GM21360 (cell line): ENCODE data around the gene PQBP1.

Experiments used
- ATAC-seq: cut with Tn5 transposase; IDR thresholded peaks from one replicate; pipeline ENCODE4 v1.9.1; 2021; ENCODE audit warnings: mild to moderate bottlenecking, moderate library complexity; ENCODE audit not compliant: unreplicated experiment

Gene PQBP1

DNA sequence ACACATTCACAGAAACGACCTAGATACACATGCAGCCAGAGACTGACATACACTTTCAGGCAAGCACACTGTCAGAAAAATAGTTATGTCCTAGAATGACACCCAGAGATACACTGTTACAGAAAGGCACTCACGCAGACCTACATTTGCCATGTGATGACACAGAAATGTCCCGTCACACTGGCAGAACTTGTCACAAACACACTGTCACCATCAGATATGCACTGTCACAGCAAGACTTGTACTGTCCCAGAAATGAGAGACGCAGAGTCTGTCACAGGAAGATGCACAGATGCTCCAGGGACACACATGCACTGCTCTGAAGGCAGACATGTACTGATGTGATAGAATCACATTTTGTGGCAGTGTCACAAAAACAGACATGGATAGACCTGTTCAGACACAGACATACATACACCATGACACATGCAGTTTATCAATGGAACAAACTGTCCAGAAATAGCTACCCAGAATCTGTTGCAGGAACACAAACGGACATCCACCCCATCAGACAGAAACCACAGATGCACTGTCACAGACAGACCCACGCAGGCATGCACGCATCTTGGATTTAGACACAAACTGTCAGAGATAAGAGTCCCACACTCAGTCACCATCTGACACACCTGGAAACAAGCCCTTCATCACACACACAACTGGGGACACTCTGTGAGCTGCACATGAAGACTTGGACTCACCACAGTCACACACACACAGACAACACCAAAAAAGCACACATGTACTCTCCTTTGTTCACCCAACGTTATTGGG, 22.4 kb downstream of the PQBP1 start:
- no peak for ATAC-seq

DNA sequence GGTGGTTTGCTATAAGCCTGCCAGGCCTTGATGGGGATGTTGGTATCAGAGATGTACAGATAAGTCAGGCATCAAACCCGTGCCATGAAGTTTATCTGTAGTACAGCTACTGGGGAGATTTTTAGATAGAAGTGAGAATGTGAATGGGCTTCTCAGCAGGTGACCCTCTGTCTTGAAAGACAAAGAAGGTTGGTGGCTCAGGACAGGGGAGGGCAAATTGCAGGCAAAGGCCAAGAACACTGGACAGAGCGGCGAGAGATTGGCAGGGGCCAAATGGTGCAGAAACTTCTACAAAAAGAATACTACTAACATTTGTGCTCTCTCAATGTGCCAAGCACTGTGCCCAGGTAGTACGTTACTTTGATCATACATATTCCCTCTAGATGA, 23.0 kb downstream of the PQBP1 start:
- ATAC-seq: no peak

DNA sequence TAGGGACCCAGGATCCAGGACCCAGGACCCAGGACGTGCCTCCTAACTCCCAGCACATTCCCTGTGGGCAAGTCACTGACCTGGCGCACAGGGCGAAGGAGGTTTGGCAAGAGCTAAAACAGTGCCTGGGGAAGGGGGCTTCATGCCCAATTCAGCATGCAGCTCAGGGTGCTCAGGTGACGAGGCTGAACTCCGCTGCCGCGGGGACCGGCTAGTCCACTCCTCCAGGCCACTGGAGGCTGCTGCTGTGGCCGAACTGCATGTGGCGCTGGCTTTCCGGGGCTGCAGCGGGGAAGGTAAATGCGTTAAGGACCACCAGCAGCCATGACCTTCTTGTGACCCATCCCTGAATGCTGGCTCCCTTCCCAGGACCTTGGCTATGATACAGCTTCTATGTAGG, 26.0 kb downstream of the PQBP1 start:
- no peak for ATAC-seq

DNA sequence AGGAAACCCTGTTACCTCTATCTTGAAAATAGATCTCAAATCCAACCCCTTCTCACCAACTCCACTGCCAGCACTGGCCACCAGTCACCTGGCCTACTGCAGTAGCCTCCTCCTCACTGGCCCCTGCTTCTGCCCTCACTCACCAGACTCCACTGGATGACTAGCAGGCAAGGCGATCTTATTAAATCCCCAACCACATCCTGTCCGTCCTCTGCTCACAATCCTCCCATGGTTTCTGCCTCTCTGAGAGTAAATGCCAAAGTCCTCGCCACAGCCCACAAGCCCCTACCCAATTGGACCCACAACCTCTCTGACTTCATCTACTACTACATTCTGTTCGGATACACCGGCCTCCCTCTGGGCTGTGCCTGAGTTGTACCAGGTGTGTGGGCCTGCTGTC, 26.5 kb downstream of the PQBP1 start:
- ATAC-seq: no peak

DNA sequence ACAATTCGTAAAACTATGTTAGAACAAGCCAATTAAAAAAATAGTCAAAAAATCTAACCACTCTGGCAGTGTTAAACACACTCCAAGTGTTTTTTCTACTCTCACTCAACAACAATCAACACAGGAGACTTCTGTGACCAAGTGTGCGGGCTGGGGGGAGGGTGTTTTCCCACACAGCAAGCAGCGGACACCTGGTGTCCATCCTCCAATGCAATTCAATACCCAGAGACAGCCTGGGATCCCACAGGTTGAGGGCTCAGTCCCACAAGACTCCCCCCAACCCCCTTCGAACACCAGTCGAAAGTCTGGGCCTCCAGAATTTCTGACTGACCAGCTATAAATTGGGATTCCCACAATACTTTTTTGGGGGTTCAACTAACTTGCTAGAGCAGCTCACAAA, 29.4 kb downstream of the PQBP1 start:
- ATAC-seq: no peak

DNA sequence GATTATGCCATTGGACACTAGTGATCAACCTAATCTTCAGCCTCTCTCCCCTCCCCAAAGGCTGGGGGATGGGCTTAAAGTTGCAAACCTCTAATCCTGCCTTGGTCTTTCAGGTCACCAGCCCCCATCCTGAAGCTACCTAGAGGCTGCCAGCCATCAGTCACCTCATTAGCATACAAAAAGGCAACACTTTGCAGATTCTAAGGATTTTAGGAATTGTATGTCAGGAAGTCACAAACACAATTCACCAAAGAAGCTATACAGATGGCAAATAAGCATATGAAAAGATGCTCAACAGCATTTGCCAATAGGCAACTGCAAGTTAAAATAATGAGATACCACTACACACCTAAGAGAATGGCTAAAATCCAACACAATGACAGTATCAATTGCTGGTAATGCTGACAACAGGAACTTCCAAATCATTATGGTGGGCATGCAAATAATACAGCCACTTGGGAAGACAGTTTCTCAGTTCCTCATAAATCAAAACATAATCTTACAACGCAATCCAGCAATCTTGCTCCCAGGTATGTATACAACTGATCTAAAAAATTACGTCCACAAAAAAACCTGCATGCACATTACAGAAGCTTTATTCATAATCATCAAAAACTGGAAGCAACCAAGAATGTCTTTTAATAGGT, 30.1 kb downstream of the PQBP1 start:
- ATAC-seq: no peak

DNA sequence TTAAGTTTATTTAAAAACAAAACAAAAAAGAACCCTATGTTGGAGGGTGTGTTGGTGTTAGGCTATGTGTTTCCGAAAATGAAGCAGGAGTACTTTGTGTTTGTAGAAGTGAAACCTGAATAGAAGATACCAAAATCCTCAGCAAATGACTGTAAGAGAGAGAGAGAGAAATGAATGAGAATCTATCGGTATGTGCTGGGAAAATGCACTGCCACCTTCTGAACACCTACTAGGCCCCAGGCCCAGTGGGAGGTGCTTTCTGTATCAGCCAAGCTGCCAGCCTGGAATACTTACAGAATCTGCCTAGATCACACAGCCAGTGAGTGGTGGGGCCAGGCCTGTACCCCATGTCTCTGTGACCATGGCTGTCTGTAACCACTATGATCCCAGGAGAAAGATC, 36.0 kb downstream of the PQBP1 start:
- ATAC-seq: no peak

DNA sequence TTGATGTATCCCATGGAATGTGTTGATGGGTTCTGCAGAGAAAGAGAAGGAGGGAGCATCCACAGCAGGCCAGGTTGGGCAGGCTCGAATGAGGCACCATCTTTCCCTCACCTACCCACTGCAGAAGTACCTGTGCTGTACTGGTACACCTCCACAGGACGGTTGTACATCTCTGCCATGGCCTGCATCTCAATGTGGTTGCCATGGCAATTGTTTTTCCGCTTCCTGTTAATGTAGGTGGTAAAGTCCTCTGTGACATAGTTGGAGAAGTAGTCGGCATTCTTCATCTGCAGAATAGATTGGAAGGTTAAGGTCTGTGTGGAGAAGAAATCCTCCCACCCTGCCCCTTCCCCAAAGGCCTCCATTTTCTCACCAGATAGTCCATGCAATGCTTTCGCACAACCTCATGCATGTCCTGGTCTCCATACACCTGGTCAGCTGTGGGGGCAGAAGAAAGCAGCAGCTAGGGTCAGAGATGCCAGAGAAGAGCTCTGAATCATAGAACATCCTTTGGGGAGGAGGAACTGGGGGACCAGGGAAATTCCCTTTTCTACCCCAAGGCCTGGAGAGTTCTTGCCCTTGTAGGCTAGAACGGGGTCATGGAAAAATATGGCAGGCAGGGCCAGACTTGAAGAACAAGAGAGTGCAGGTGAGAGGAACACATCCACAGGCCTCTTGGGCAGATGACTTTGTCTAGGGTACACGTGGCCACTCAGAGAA, 37.0 kb downstream of the PQBP1 start:
- ATAC-seq: no peak

DNA sequence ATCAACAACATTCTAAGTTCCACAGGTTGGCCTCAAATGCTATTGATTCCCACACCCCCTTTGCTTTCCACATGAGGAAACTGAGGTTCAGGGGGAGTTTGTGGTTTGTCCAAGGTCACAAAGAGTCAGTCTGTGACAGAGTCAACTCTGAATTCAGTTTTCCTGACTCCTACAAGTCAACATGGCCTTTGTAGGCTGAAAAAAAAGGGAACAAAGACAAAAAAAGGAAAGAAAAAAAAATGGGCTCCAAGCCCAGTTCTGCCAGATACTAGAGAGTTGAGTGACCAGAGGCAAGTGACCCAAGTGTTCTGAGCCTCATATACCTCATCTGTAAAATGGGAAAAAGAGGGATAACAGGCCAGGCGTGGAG, 37.6 kb downstream of the PQBP1 start:
- no peak for ATAC-seq

DNA sequence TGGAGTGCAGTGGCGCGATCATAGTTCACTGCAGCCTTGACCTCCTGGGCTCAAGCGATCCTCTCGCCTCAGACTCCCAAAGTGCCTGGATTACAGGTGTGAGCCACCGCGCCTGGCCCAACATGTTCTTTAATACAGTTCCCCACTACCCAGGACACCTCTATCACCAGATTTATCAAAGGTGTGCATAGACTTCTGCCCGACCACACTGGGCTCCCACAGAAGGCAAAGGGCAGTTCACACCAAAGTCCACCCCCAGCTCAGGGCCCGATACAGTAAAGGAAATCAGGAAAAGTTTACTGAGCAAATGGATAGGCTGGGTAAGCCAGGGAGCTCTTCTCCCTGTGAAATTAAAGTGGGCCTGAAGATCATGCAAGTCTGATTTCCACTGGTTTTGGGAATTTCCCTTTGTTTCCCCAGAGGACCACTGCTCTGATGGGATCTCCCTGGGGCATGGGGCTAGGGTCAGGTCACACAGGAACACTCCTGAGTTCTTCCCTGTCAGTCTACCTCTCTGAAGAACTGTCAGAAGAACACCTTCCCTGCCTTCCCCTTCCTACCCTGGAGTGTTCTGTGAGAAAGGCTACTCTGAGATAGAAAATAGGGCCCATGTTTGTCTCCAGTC, 38.8 kb downstream of the PQBP1 start:
- ATAC-seq: no peak

DNA sequence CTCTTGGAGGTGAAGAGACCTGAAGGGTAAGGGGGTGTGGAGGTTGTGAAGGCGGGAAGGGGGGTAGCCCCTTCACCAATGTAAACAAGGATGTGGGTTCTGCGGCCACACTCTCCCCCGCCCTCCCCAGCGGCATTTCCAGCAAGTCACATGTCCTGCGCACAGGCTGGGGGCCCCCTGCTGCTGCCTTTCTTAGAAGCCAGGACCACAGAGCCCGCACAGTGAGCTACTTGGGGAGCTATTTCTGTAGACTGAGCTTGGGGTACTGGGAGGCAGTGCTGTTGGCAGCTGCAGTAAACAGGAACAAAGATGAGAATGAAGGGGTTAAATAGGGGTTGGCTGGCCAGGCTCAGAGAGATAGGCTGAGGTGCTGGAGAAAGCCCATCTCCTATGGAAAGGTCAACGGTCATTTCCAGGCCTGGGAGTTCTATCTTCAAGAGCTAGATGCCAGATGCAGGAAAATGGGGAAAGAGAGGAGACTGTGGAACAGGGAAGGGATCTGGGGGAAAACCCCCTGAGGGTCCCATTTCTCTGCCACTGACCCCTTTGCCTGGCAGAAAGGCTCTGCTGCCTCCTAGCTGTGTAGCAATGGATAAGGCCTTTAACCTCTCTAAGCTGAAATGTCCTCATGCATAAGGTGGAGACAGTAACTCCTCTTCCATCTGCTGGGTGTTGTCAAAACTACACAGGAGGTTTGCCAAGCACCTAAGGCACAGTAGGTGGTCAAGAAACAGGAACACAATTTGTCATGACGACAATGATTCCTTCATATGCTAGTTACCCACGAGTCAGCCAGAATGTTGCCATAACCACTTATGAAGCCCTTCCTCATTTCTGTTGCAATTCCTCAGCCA, 39.6 kb downstream of the PQBP1 start:
- peak; percentile 66 for ATAC-seq

DNA sequence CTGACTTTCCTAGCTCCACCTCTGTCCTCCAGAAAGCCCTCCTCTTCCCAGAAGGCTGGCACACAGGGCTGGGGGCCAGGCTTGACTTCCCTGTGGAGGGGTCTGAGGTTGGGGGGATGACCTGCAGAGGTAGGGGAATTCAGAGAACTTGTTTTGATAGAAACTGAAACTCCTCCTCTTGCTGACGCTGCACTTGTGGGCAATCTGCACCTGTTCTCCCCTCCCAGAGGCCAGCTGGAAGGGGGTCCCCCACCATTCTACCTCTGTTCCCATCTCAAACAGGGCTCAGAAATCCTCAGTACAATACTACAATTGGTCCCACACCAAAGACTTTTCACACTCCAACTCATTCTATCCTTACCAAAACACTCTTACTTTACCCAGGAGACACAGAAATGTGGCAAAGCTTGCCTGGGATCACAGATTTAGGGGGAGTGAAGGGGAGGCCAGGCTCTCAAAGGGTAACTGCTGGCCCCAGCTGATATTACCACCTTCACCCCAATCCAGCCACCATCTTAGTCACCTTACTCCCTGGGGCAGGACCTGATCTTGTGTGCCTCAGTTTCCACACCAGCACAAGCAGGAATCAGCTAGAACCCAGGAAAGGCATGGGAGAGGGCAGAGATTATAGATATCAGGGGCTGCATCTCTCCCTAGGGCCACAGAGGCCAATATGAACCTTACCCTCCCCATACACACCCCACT, 41.1 kb downstream of the PQBP1 start:
- peak; percentile 46 for ATAC-seq

DNA sequence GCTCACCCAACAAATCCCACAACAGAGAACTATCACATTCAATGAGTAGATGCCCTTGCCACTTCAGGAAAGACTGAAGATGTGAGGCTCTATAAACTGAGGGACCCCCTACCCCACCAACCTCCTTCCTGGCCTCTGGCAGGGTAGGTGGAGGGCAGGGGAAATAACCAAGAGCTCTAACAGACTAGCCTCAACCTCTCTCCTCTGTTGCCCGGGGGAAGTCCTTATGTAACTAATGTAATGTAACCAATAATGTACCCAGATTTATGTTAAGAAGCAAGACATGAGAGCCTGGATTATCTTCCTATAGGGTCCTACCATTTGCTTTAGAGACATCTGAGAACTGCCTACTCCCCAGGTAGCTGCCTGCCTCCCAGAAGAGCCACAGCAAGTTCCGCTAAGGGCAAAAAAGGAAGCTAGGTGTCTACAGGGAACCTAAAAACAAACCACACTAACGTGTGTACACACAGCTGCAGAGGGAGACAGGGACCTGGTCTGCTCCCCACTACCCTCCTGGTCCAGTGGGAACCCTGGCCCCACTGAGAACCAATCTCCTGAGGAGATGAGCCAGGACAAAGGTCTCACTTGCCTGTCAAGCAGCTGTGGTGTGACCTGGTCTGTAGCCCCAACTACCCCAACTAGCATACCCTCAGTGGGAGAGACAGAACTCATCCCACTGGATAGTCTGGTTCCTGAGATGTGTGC, 41.9 kb downstream of the PQBP1 start:
- no peak for ATAC-seq

DNA sequence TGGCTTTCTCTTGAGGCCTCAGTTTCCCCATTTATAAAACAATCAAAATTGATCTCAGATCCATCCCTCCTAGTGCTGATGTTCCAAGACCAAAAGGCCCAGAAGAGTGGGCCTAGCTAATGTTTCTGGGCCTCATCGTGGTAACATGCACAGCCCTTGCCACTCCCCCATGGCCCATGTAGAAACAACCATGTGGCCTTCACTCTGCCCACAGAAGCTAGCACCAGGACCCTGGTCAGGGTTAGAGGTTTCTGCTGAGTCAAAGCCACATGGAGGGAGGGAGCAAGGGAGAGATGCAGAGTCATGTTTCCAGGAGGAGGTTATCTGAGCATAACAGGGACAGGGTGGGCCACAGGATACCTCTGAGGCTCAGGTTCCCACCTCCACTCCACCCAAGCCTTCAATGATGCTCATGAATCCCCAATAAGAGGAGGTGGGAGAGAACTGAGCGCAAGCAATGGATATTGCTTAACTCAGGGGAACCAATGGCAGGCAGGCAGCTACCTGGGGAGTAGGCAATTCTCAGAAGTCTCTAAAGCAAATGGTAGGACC, 42.8 kb downstream of the PQBP1 start:
- ATAC-seq: no peak

DNA sequence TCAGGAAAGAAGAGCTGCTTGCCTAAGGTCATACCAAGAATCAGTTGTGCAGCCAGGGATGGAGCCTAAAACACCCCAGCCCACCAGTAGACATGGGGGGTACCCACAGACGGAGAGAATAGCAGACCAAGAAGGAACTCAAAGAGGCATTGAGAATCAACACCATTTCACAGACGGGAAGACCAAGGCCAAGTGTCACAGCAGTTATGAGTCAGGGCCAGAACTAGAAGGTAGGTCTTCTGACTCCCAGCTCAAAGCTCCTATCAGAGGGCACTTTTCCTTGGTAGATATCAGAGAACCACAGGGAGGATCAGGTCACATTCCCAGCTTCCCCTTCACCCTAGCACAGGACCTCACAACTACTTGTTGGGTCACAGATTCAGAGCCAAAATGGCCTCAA, 45.2 kb downstream of the PQBP1 start:
- ATAC-seq: no peak

DNA sequence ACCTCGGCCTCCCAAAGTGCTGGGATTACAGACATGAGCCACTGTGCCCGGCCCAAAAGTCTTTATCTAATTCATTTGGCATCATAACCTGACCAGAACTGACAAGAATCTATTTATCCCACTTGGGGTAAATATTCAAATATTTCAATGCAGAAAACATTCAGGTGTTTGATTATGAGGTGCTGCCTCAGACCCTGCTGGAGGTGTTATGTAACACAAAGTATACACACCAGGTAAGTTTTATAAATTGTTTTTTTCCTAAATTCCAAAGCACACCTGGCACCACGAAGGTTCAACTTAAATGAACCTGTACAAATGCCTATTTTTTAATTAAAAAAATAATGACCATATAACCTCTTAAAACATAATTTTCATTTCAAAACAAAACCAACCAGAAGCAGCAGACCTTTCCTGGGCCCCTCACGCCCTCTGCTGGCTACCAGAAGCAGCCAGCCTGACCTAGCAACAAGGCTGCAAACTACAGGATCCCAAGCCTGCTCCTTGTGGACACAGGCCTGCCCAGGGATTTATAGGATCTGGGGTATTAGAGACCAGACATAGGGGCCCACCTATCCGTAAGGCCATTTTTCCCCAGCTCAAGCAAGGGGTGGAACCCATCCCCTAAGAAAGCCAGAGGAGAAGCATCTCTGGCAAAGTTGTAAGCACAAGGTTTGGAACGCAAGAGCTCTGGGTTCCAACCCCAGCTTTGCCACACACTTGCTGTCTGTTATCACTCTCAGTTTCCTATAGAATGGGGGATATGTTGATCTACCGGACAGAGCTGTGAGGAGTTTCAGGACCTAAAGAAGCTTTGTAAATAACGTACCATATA, 48.0 kb downstream of the PQBP1 start:
- ATAC-seq: no peak

DNA sequence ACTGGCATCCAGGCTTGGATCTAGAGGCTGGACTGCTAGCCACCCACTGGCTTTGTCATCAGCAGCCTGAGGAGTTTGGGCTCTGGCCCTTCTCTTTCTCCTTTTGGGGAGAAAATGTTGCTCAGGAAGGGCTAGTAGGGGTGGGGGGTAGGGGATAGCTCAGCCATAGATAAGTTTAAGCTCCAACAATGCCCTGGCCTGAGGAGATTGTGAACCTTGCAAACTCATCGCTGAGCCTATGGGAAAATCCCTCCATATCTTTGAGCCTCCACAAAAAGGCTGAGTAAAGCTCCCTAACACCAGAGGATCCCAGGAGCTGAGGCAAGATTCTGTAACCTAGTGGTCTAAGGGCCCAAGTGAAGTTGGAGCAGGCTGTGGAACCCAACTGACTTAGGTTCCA, 50.9 kb downstream of the PQBP1 start:
- no peak for ATAC-seq
